Nephron progenitor cell (in vitro differentiated cells): ENCODE data around the gene CCDC121.
A peak's percentile ranks its signal among the peaks of the same experiment; 100 is the strongest.
"Not testable (repeated sequence)": the region's sequence is repeated elsewhere in the genome, so short reads cannot be mapped to it uniquely, and the experiment has no call there.

Source experiments
- DNase-seq: peaks from one replicate; pipeline ENCODE4 v3.0.0; 2021
- H3K27ac Mint-ChIP-seq: 2 replicates; pipeline ENCODE4 v1.8.0; 2021; ENCODE audit warnings: mild to moderate bottlenecking, moderate library complexity, mixed read lengths
- H3K27me3 Mint-ChIP-seq: 2 replicates; pipeline ENCODE4 v1.8.0; 2021; ENCODE audit warnings: mild to moderate bottlenecking, low read depth, mixed read lengths; ENCODE audit not compliant: poor library complexity
- H3K36me3 Mint-ChIP-seq: 2 replicates; pipeline ENCODE4 v1.8.0; 2021; ENCODE audit warnings: low read depth, mixed read lengths
- H3K4me1 Mint-ChIP-seq: 2 replicates; pipeline ENCODE4 v1.8.0; 2021; ENCODE audit warnings: mixed read lengths
- H3K4me3 Mint-ChIP-seq: 2 replicates; pipeline ENCODE4 v1.8.0; 2021; ENCODE audit warnings: mild to moderate bottlenecking, moderate library complexity, mixed read lengths
- H3K9me3 Mint-ChIP-seq: 2 replicates; pipeline ENCODE4 v1.8.0; 2021; ENCODE audit warnings: mild to moderate bottlenecking, moderate library complexity, mixed read lengths
- CTCF ChIP-seq: fragments of 200-600 bp; sonication (generic); IDR thresholded peaks from 2 replicates; pipeline ENCODE4 v1.5.0; 2021; ENCODE audit warnings: antibody characterized with exemption

CCDC121 gene

GRCh38 chr2:27640722-27641245, 12.0 kb upstream of the CCDC121 start:
- Mint-ChIP-seq H3K36me3 (peaks cover 41% of the 10 kb centered on the region), H3K4me1 (no peaks in the 10 kb centered on the region), H3K4me3 (no peak overlapping the region), H3K27me3 (no peaks in the 10 kb centered on the region), H3K9me3 (no peaks in the 10 kb centered on the region), H3K27ac (no peak overlapping the region)
- TF ChIP-seq CTCF = no peak
- DNase-seq = no peak

- no peak for DNase-seq
- H3K27me3 Mint-ChIP-seq = no peaks in the 10 kb centered on the region
- H3K4me1 Mint-ChIP-seq = no peaks in the 10 kb centered on the region
- H3K27ac Mint-ChIP-seq = no peak overlapping the region
- no peak overlapping the region for H3K4me3 Mint-ChIP-seq
- H3K36me3 Mint-ChIP-seq = peaks cover 55% of the 10 kb centered on the region
- TF ChIP-seq CTCF = no peak
- no peaks in the 10 kb centered on the region for H3K9me3 Mint-ChIP-seq
These were observed 9.9 kb upstream of the CCDC121 start for GRCh38 chr2:27638709-27639108.

GRCh38 chr2:27638037-27638637, 9.3 kb upstream of the CCDC121 start:
- no peak overlapping the region for H3K4me3 Mint-ChIP-seq
- DNase-seq = no peak
- peak overlapping the region; percentile 47 for H3K27ac Mint-ChIP-seq
- H3K36me3 Mint-ChIP-seq = peaks cover 57% of the 10 kb centered on the region
- TF ChIP-seq CTCF = no peak
- H3K4me1 Mint-ChIP-seq = no peaks in the 10 kb centered on the region
- no peaks in the 10 kb centered on the region for H3K9me3 Mint-ChIP-seq
- H3K27me3 Mint-ChIP-seq = no peaks in the 10 kb centered on the region

GRCh38 chr2:27636766-27637165, 8.0 kb upstream of the CCDC121 start:
- H3K36me3 Mint-ChIP-seq = peaks cover 66% of the 10 kb centered on the region
- H3K4me3 Mint-ChIP-seq = no peak overlapping the region
- no peak for TF ChIP-seq CTCF
- no peak overlapping the region for H3K27ac Mint-ChIP-seq
- DNase-seq = no peak
- no peaks in the 10 kb centered on the region for H3K4me1 Mint-ChIP-seq
- no peaks in the 10 kb centered on the region for H3K27me3 Mint-ChIP-seq
- no peaks in the 10 kb centered on the region for H3K9me3 Mint-ChIP-seq

- Mint-ChIP-seq H3K4me3 (no peak overlapping the region), H3K27ac (no peak overlapping the region), H3K36me3 (peaks cover 57% of the 10 kb centered on the region), H3K9me3 (no peaks in the 10 kb centered on the region), H3K4me1 (peaks cover 10% of the 10 kb centered on the region), H3K27me3 (no peaks in the 10 kb centered on the region)
- TF ChIP-seq CTCF = no peak
- no peak for DNase-seq
These were observed 5.5 kb upstream of the CCDC121 start for GRCh38 chr2:27634291-27634690.

- not testable (repeated sequence) for H3K4me3 Mint-ChIP-seq, H3K9me3 Mint-ChIP-seq, H3K27ac Mint-ChIP-seq, H3K27me3 Mint-ChIP-seq, DNase-seq
- H3K4me1 Mint-ChIP-seq = peaks cover 10% of the 10 kb centered on the region
- H3K36me3 Mint-ChIP-seq = peaks cover 29% of the 10 kb centered on the region
These were observed 1.4 kb upstream of the CCDC121 start for GRCh38 chr2:27630257-27630656.
